Measurements from ENCODE around the gene NCAPD2.
"Not testable (repeated sequence)": the region's sequence is repeated elsewhere in the genome, so short reads cannot be mapped to it uniquely, and the experiment has no call there.

The NCAPD2 gene

GRCh38 chr12:6536894-6537579, 43.1 kb downstream of the NCAPD2 start:
- Histone ChIP-seq H3K27ac (ENCODE audit: low read depth, low read length) (peak overlapping the region; percentile 99; the same call in 1 of the 2 replicates), H3K9ac (ENCODE audit: low read depth, low read length) (peak overlapping the region; percentile 99; the same call in 1 of the 2 replicates), H3K4me1 (ENCODE audit: insufficient read depth, low read length) (peaks cover 20% of the 10 kb centered on the region), H3K36me3 (ENCODE audit: insufficient read depth, low read length) (peaks cover 46% of the 10 kb centered on the region), H3K27me3 (ENCODE audit: insufficient read depth, low read length) (no peaks in the 10 kb centered on the region), H3K9me3 (ENCODE audit: insufficient read depth, low read depth, low read length) (no peaks in the 10 kb centered on the region), H3K4me3 (ENCODE audit: low read length) (peak overlapping the region; percentile 97; the same call in 1 of the 2 replicates)
- WGBS: 88% methylated on average over 16 of the region's 19 CpGs

- WGBS: 68% methylated on average over 16 of the region's 17 CpGs
- H3K27me3 ChIP-seq (ENCODE audit: insufficient read depth, low read length); H3K9ac ChIP-seq (ENCODE audit: low read depth, low read length); H3K9me3 ChIP-seq (ENCODE audit: insufficient read depth, low read depth, low read length): not testable (repeated sequence)
- H3K36me3 ChIP-seq (ENCODE audit: insufficient read depth, low read length): peaks cover 44% of the 10 kb centered on the region
- H3K27ac ChIP-seq (ENCODE audit: low read depth, low read length): peak overlapping the region; percentile 75
- peak overlapping the region; percentile 4; the same call in 1 of the 2 replicates for H3K4me3 ChIP-seq (ENCODE audit: low read length)
- peaks cover 13% of the 10 kb centered on the region for H3K4me1 ChIP-seq (ENCODE audit: insufficient read depth, low read length)
Observed at GRCh38 chr12:6537580-6538419, 43.9 kb downstream of the NCAPD2 start.

- WGBS: 81% methylated on average over 24 of the region's 24 CpGs
- Histone ChIP-seq H3K27me3 (ENCODE audit: insufficient read depth, low read length) (no peaks in the 10 kb centered on the region), H3K9me3 (ENCODE audit: insufficient read depth, low read depth, low read length) (no peaks in the 10 kb centered on the region), H3K9ac (ENCODE audit: low read depth, low read length) (no peak overlapping the region), H3K36me3 (ENCODE audit: insufficient read depth, low read length) (peaks cover 44% of the 10 kb centered on the region), H3K4me3 (ENCODE audit: low read length) (no peak overlapping the region), H3K27ac (ENCODE audit: low read depth, low read length) (peak overlapping the region; percentile 75), H3K4me1 (ENCODE audit: insufficient read depth, low read length) (peaks cover 11% of the 10 kb centered on the region)
Observed at GRCh38 chr12:6538420-6539313, 44.8 kb downstream of the NCAPD2 start.

GRCh38 chr12:6539314-6539682, 45.4 kb downstream of the NCAPD2 start:
- 84% methylated on average over 5 of the region's 5 CpGs for WGBS
- Histone ChIP-seq H3K27ac (ENCODE audit: low read depth, low read length) (peak overlapping the region; percentile 75; the same call in 1 of the 2 replicates), H3K27me3 (ENCODE audit: insufficient read depth, low read length) (no peaks in the 10 kb centered on the region), H3K9me3 (ENCODE audit: insufficient read depth, low read depth, low read length) (no peaks in the 10 kb centered on the region), H3K4me3 (ENCODE audit: low read length) (no peak overlapping the region), H3K36me3 (ENCODE audit: insufficient read depth, low read length) (peaks cover 48% of the 10 kb centered on the region), H3K4me1 (ENCODE audit: insufficient read depth, low read length) (peaks cover 11% of the 10 kb centered on the region), H3K9ac (ENCODE audit: low read depth, low read length) (no peak overlapping the region)

GRCh38 chr12:6539707-6540134, 45.8 kb downstream of the NCAPD2 start:
- no peaks in the 10 kb centered on the region for H3K9me3 ChIP-seq (ENCODE audit: insufficient read depth, low read depth, low read length)
- peaks cover 11% of the 10 kb centered on the region for H3K4me1 ChIP-seq (ENCODE audit: insufficient read depth, low read length)
- H3K27me3 ChIP-seq (ENCODE audit: insufficient read depth, low read length): no peaks in the 10 kb centered on the region
- WGBS: 79% methylated on average over 14 of the region's 14 CpGs
- no peak overlapping the region for H3K9ac ChIP-seq (ENCODE audit: low read depth, low read length)
- H3K4me3 ChIP-seq (ENCODE audit: low read length): no peak overlapping the region
- peaks cover 52% of the 10 kb centered on the region for H3K36me3 ChIP-seq (ENCODE audit: insufficient read depth, low read length)
- H3K27ac ChIP-seq (ENCODE audit: low read depth, low read length): no peak overlapping the region; the same call in 1 of the 2 replicates

GRCh38 chr12:6540181-6540877, 46.4 kb downstream of the NCAPD2 start:
- Histone ChIP-seq H3K27me3 (ENCODE audit: insufficient read depth, low read length) (no peaks in the 10 kb centered on the region), H3K9ac (ENCODE audit: low read depth, low read length) (no peak overlapping the region), H3K36me3 (ENCODE audit: insufficient read depth, low read length) (peaks cover 48% of the 10 kb centered on the region), H3K27ac (ENCODE audit: low read depth, low read length) (peak overlapping the region; percentile 50; the same call in 1 of the 2 replicates), H3K9me3 (ENCODE audit: insufficient read depth, low read depth, low read length) (no peaks in the 10 kb centered on the region), H3K4me3 (ENCODE audit: low read length) (peak overlapping the region; percentile 13; the same call in 1 of the 2 replicates), H3K4me1 (ENCODE audit: insufficient read depth, low read length) (peaks cover 11% of the 10 kb centered on the region)
- 18% methylated on average over 35 of the region's 35 CpGs for WGBS

GRCh38 chr12:6541371-6542165, 47.7 kb downstream of the NCAPD2 start:
- Histone ChIP-seq H3K9me3 (ENCODE audit: insufficient read depth, low read depth, low read length) (no peaks in the 10 kb centered on the region), H3K4me3 (ENCODE audit: low read length) (no peak overlapping the region), H3K36me3 (ENCODE audit: insufficient read depth, low read length) (peaks cover 44% of the 10 kb centered on the region), H3K27ac (ENCODE audit: low read depth, low read length) (peak overlapping the region; percentile 33; the same call in 1 of the 2 replicates), H3K27me3 (ENCODE audit: insufficient read depth, low read length) (no peaks in the 10 kb centered on the region), H3K4me1 (ENCODE audit: insufficient read depth, low read length) (peaks cover 6% of the 10 kb centered on the region), H3K9ac (ENCODE audit: low read depth, low read length) (no peak overlapping the region)
- WGBS: 93% methylated on average over 26 of the region's 26 CpGs

- Histone ChIP-seq H3K4me1 (ENCODE audit: insufficient read depth, low read length) (peaks cover 6% of the 10 kb centered on the region), H3K36me3 (ENCODE audit: insufficient read depth, low read length) (peaks cover 44% of the 10 kb centered on the region), H3K27ac (ENCODE audit: low read depth, low read length) (no peak overlapping the region), H3K9me3 (ENCODE audit: insufficient read depth, low read depth, low read length) (no peaks in the 10 kb centered on the region), H3K9ac (ENCODE audit: low read depth, low read length) (no peak overlapping the region), H3K27me3 (ENCODE audit: insufficient read depth, low read length) (no peaks in the 10 kb centered on the region), H3K4me3 (ENCODE audit: low read length) (no peak overlapping the region)
- 88% methylated on average over 13 of the region's 13 CpGs for WGBS
Observed at GRCh38 chr12:6542209-6543009, 48.5 kb downstream of the NCAPD2 start.

- Histone ChIP-seq H3K4me3 (ENCODE audit: low read length) (no peak overlapping the region), H3K9ac (ENCODE audit: low read depth, low read length) (no peak overlapping the region), H3K36me3 (ENCODE audit: insufficient read depth, low read length) (peaks cover 55% of the 10 kb centered on the region), H3K9me3 (ENCODE audit: insufficient read depth, low read depth, low read length) (no peaks in the 10 kb centered on the region), H3K4me1 (ENCODE audit: insufficient read depth, low read length) (peaks cover 2% of the 10 kb centered on the region), H3K27ac (ENCODE audit: low read depth, low read length) (no peak overlapping the region), H3K27me3 (ENCODE audit: insufficient read depth, low read length) (no peaks in the 10 kb centered on the region)
- WGBS: 96% methylated on average over 10 of the region's 10 CpGs
Observed at GRCh38 chr12:6546016-6546415, 52.1 kb downstream of the NCAPD2 start.

Measured in HUES64 (cell line).